ENCODE measurements around the gene DRD5. TPM values are rescaled to one million over a fixed set of nuclear protein-coding genes. Genes with fewer than 3 reads are reported as not detected.

Gene DRD5
- total and polyA plus RNA-seq, 10 of the 15 experiments (the other 5 are each of a cell fraction or from before 2014, with no cell fraction given), result not detected

- no peak for TF ChIP-seq NFYA (IDR thresholded peaks at IDR 0.05; ENCODE audit: borderline replicate concordance, low read depth, low read length)
- no peak for TF ChIP-seq E4F1 (IDR thresholded peaks at IDR 0.05; ENCODE audit: borderline replicate concordance, partially characterized antibody)
- no peak for TF ChIP-seq SPI1 (IDR thresholded peaks at IDR 0.05; ENCODE audit: borderline replicate concordance, insufficient read depth, low read depth, low read length)
- TF ChIP-seq SUPT20H (IDR thresholded peaks at IDR 0.05; ENCODE audit: borderline replicate concordance, control insufficient read depth, low read depth, low read length), result no peak
- no peak for TF ChIP-seq STAT3 (IDR thresholded peaks at IDR 0.05; ENCODE audit: low read depth, low read length)
- no peak for TF ChIP-seq HDGF (IDR thresholded peaks at IDR 0.05)
- TF ChIP-seq PAX5 (IDR thresholded peaks at IDR 0.05; ENCODE audit: borderline replicate concordance, low read depth, low read length), result no peak
- no peak for TF ChIP-seq ZNF384 (IDR thresholded peaks at IDR 0.05; ENCODE audit: borderline replicate concordance, low read depth, low read length)
- TF ChIP-seq EP300 (IDR thresholded peaks at IDR 0.05; ENCODE audit: borderline replicate concordance in 1 of 2, control insufficient read depth in 1 of 2, low read depth in 2 of 2, low read length in 2 of 2), result no peak
- no peak for TF ChIP-seq HDAC2 (IDR thresholded peaks at IDR 0.05)
- no peak for TF ChIP-seq SRF (IDR thresholded peaks at IDR 0.05; ENCODE audit: low read depth in 2 of 2, low read length in 2 of 2)
Observed at GRCh38 chr4:9826551-9826950, 45.1 kb downstream of the DRD5 start (continued).

GRCh38 chr4:9832640-9833039, 51.2 kb downstream of the DRD5 start:
- no TSS peak for BruUV-seq (replicated peaks)
- SMC1A ChIA-PET (ENCODE audit: uncharacterized antibody, unreplicated experiment), result interaction anchor here (2.0 kb wide), 1 partner anchor 68 kb away, joined by 6 read pairs; no protein-coding TSS in a partner anchor
- Histone ChIP-seq H3K79me2 (ENCODE audit: control insufficient read depth, insufficient read depth, low read length) (no peaks in the 10 kb centered on the region), H3K36me3 (ENCODE audit: control insufficient read depth in 2 of 2, insufficient read depth in 2 of 2, low read length in 1 of 2) (no peaks in the 10 kb centered on the region), H3K4me3 (no peak overlapping the region), H3K27me3 (replicated peaks in 1 of 2; ENCODE audit: control insufficient read depth in 2 of 2, insufficient read depth in 2 of 2, low read length in 1 of 2) (no peaks in the 10 kb centered on the region), H3K4me1 (ENCODE audit: control insufficient read depth, insufficient read depth, low read length) (no peaks in the 10 kb centered on the region), H3K4me2 (ENCODE audit: control insufficient read depth, insufficient read depth) (no peak overlapping the region), H3K9me3 (replicated peaks; ENCODE audit: control insufficient read depth, insufficient read depth, low read length) (no peaks in the 10 kb centered on the region), H3K9ac (ENCODE audit: control insufficient read depth, insufficient read depth, low read length) (no peak overlapping the region), H4K20me1 (ENCODE audit: control insufficient read depth, insufficient read depth) (no peaks in the 10 kb centered on the region), H2AFZ (ENCODE audit: control insufficient read depth, low read depth, low read length) (no peak overlapping the region), H3K27ac (ENCODE audit: control insufficient read depth, insufficient read depth) (no peak overlapping the region)
- CTCF ChIA-PET, result no interaction called here
- FAIRE-seq (no peak), ATAC-seq (no peak), DNase-seq (ENCODE audit: low read depth, low spot score) (no peak)
- in situ Hi-C loops (cut with MboI), result no loop called here
- 33% methylated on average over 2 of the region's 2 CpGs for WGBS (ENCODE audit: insufficient coverage, insufficient replicate concordance, low lambda C conversion rate, missing lambda C conversion rate)
- RAD21 ChIA-PET (ENCODE audit: unreplicated experiment), result interaction anchor here (0.9 kb wide), 1 partner anchor 66 kb away, joined by 3 read pairs; no protein-coding TSS in a partner anchor
- POLR2A ChIA-PET, result no interaction called here
- intact Hi-C loops (cut with micrococcal nuclease; ENCODE audit: unreplicated experiment), result no loop called here
- no peak for TF ChIP-seq ATF2 (IDR thresholded peaks at IDR 0.05; ENCODE audit: low read length)
- no peak for TF ChIP-seq FOXK2 (IDR thresholded peaks at IDR 0.05)
- no peak for TF ChIP-seq WRNIP1 (IDR thresholded peaks at IDR 0.05; ENCODE audit: borderline replicate concordance, low read depth, low read length)
- TF ChIP-seq HSF1 (IDR thresholded peaks at IDR 0.05; ENCODE audit: low read depth, low read length), result no peak
- TF ChIP-seq IKZF2 (IDR thresholded peaks at IDR 0.05), result no peak
- no peak for TF ChIP-seq SPI1 (IDR thresholded peaks at IDR 0.05; ENCODE audit: borderline replicate concordance, insufficient read depth, low read depth, low read length)
- TF ChIP-seq TCF3 (IDR thresholded peaks at IDR 0.05; ENCODE audit: borderline replicate concordance, insufficient read depth, low read depth, low read length), result no peak
- TF ChIP-seq STAT3 (IDR thresholded peaks at IDR 0.05; ENCODE audit: low read depth, low read length), result no peak
- TF ChIP-seq JUNB (IDR thresholded peaks at IDR 0.05), result no peak
- no peak for TF ChIP-seq POU2F2 (IDR thresholded peaks at IDR 0.05; ENCODE audit: borderline replicate concordance, low read depth, low read length)

Measured in GM12878 (cell line).